OCI-M2 (cell line): ENCODE data around the gene GLRX.

Source experiments
- DNase-seq: peaks from one replicate; lab custom pipeline; 2025; ENCODE audit not compliant: unreplicated experiment; lab: John Stamatoyannopoulos, UW

GLRX gene

GRCh38 chr5:95810305-95811125, 12.0 kb downstream of the GLRX start:
- DNase-seq: no peak

DNA sequence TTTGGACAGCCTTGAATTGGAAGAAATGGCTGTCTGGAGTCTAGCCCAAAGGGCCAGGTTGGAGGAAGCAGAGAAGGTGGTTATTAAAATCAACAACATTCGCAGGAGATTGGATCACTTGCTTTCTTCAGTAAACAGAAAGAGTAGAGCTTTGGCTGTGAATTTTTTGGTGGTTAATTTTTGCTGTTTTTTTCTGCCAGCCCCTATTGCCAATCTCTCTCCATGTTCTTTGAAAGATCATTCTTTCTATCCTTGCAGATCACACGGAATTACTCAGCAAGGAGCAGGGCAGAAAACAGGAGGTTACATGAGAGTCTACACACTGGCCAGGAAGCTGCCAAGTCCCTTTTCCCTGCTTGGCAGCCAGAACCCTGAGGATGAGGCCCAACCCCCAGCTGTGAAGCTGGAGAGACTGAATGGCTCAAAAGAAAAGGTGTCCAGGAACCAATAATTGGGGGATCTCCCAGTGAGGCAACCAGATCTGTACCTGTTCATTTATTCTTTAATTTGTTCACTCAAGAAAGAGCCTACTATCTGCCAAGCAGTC, 13.0 kb downstream of the GLRX start:
- DNase-seq: no peak

DNA sequence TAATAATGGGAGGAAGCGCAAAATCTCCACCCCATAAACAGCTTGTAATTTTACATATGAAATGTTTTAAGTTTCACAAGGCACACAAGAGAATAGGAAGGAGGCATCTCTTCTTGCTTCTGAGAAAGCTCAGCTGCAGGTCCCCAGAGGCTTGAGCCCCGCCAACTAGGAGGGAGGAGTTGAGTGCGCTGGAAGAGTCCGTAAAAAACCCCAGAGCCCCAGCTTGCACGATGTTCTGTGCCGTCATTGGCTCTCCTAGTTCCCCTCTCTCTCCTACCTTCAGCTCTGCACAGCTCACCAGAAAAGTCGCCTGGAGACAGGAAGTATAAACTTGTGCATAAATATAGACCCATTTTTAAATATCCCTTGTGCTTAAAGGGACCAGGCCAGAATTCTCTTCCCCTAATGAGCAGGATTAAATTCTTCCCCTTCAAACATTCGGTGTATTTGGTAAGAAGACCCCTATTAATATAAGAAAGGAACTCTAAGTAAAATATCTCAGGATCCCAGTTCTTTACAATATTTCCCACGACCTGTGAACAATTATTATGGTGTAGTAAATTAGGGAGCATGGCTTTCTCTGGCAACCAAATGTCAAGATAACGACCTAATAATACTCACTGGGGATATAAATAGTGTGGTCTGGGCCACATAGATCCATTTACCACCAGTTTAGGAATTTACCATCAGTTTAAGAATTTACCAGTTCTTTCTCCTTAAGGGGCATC, 13.7 kb downstream of the GLRX start:
- no peak for DNase-seq

GRCh38 chr5:95808013-95808685, 14.4 kb downstream of the GLRX start:
- DNase-seq: no peak

GRCh38 chr5:95806687-95807086, 15.8 kb downstream of the GLRX start:
- no peak for DNase-seq

GRCh38 chr5:95804736-95805539, 17.6 kb downstream of the GLRX start:
- DNase-seq: no peak

DNA sequence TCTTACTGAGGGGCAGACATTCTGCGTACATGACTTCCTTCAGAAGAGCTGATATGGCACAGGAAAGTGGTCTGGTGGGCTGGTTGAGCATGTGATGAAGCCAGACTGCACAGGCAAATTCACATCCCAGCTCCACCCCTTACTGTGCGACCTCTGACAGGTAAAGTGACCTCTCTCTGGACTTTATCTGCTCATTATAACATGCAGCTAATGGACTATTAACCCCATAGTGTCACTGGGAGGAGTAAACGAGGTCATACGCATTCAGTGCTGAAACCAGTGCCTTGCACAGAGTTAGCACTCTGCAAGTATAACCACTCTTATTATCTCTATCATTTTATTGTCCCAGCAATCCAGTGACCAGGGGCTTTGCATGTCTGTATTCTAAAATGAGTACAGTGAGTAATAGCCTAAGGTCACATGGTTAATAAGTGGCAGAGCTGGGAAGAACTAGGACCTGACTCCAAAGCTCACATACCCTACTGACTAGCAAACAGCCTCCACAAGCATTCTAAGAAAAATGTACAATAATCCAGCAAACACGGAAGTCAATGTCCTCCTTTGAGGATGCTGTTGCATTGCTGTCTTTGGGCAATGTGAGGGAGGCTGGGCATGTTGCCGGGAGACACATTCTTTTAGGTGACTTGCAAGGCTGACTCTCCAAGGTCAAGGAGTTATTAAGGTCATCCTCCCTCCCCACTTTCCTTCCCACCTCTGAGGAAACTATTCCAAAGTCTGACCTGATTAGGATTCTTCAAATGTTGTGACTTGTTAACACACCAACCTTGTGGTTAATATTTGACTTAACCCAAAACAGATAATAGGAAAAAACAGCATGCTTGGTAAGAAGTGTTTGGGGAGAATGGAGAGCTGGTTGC, 19.0 kb downstream of the GLRX start:
- no peak for DNase-seq

- no peak for DNase-seq
Measured at GRCh38 chr5:95801961-95802360, 20.6 kb downstream of the GLRX start.

DNA sequence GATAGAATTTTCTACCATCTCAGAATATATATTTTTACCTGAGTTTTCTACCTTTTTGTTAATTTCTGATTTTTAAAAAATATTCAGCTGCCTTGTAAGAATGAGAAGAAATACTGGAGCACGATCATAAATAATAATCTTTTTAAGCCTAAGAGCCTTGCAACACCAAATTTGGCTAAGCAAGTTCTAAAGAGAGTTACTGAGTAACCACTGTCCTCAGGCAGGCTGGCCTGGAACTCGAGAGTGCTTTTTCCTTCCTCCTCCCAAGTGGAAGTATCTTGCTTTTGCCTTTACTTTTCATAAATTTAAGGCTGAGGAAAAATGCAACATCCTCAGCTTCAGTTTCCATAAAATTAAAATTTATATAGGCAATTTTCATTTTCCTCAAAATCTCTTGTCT, 21.0 kb downstream of the GLRX start:
- no peak for DNase-seq

DNA sequence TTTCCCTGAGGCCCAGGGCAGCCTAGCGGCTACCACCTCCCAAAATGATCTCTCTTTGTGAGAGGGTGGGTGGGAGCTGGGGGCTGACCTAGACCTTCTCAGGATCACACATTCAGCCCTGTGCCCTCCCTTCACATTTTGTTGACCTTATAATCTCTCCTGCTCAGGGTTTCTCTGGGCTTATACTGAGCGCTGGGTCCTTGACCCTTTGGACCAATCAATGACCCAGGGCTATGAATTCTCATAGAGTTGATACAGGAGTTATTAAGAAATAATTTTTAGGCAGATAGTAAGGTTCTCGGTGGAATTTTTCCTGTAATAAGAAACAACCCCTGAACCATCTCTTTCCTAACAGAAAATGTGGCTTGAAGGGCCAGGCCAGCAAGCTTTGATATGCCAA, 22.0 kb downstream of the GLRX start:
- DNase-seq: no peak

- DNase-seq: no peak
Measured at GRCh38 chr5:95799191-95799835, 23.2 kb downstream of the GLRX start.

DNA sequence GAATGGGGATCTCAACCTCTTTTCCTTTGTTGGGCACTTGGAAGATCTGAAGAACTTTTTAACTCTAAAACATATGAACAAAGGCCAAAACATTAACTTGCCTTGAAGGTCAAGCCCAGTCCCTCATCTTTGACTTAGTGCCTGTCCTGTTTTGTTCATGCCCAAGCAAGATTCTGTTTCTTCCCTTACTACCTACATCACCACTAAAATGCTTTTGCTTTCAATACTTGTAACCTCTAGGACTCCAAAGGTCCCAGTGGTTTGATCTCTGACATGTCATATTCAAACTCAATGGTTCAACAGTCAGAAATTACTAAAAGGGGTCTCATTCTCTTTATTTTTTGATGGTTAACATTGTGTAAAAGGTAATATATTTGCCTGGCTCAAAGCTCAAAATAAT, 24.0 kb downstream of the GLRX start:
- no peak for DNase-seq

- DNase-seq: no peak
Measured at GRCh38 chr5:95798048-95798447, 24.5 kb downstream of the GLRX start.

DNA sequence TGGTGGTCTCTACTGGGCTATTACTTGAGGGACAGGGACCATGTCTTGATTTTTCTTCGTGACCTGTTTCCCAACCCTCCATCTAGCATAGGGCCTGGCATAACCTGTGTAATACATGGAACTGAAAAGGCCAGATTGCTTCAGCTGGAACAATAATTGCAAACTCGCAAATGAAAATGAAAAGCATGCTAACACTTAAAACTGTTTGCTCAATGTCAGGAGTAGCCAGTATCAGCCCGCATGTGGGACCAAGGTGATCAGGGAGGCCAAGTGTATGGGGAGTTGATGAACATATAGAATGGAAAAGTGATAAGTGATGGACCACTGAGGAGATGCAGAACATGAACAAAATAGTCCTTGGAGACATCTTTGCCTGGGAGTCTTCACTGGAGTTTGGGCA, 25.2 kb downstream of the GLRX start:
- no peak for DNase-seq

DNA sequence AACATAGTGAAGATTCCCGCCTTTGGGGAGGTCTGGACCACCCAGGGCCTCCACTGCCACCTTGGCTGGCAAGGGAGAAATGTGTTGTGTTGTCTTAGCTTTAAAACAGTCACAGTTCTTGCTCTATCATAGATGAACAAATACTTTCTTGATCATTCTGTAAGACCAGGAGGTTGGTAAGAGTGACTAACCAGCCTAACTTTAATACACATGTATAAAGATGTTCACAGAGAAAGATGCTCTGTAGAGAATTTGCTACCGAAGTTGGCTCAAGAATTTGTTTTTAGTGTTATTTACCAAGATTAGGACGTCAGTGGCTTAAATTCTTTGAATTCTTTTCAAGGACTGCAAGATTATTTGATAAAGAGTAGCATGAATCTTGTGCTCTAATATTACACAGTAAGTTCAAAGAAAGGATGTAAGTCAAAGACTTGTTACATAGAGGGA, 28.4 kb downstream of the GLRX start:
- no peak for DNase-seq

- DNase-seq: no peak
Measured at GRCh38 chr5:95791751-95792150, 30.8 kb downstream of the GLRX start.

DNA sequence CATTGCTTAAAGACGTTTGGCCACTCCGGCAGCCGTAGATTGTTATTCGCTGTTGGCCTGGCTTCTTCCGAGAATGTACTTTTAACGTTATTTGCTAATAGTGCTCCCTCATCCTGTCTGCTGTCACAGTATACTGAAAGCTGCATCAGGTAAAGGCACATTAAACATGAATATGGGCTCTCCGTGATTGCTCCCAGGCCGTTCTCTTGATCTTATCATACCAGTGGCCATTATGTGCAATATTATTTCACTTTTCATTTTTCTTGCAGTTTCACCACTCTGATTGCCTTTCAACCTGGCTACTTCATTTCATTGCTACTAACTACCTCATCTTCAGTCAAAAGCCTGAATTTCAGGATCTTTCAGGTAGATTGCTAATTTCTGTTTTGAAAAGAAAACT, 34.0 kb downstream of the GLRX start:
- DNase-seq: no peak

DNA sequence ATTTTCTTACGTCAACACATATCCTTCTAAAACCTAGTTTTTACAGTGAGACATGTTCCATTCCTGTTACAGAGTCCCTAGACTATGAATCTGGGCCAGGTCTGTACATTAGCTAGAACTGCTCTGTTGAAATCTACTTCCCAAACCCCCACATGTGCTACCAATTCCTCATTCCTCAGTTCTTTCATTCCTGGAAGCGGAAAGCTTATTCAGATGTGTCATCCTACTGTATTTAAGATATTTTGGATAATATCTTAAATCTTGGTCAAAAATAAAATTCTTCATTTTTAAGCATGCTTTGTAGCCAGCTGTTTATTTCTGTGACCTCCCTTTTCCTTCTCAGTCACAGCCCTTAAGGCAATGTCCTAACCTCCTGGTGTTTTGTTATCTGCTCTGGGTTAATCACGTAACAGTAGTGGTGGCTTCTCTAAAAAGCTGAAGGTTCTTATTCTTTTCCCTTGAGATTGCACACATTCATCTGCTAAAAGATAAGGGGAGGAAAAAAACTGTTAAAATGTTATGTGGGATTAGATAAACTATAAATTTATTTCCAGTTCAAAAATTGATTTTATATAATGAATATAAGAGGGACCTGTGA, 35.6 kb downstream of the GLRX start:
- DNase-seq: no peak
